Peyer's patch (tissue), 4 donors: ENCODE data around the gene UBE3C. TPM values are rescaled to one million over a fixed set of nuclear protein-coding genes. Genes with fewer than 3 reads are reported as not detected.
A peak's percentile ranks its signal among the peaks of the same experiment; 100 is the strongest.
"Not testable (repeated sequence)": the region's sequence is repeated elsewhere in the genome, so short reads cannot be mapped to it uniquely, and the experiment has no call there.

ENCODE experiments used
- DNase-seq, 3 donors: peaks; one replicate each; pipeline ENCODE4 v3.0.0-alpha.2; 2017 to 2019
- H3K27ac ChIP-seq, 4 donors: fragments of 200-600 bp; sonication (generic); one replicate each; pipeline ENCODE4 v1.5.1; 2016 to 2019
- H3K27me3 ChIP-seq, 2 donors: fragments of 200-600 bp; sonication (generic); one replicate each; pipeline ENCODE4 v1.5.1; 2019
- H3K36me3 ChIP-seq, 3 donors: fragments of 200-600 bp; sonication (generic); one replicate each; pipeline ENCODE4 v1.5.1; 2016 to 2019
- H3K4me1 ChIP-seq, 4 donors: fragments of 200-600 bp; sonication (generic); one replicate each; pipeline ENCODE4 v1.5.1; 2016 to 2019
- H3K4me3 ChIP-seq, 4 donors: fragments of 200-600 bp; sonication (generic); 1 replicate in 3 of 4; 2 replicates in 1 of 4; pipeline ENCODE4 v1.5.1; 2016 to 2019; ENCODE audit warnings: mild to moderate bottlenecking in 1 of 4
- H3K9me3 ChIP-seq, 4 donors: fragments of 200-600 bp; sonication (generic); one replicate each; pipeline ENCODE4 v1.5.1; 2016 to 2019; ENCODE audit warnings: mild to moderate bottlenecking in 1 of 4
- CTCF ChIP-seq, 6 experiments: fragments of 450-650 bp in 4 of 6; fragments of 200-600 bp in 2 of 6; sonication (generic) in 1 of 6; IDR thresholded peaks; one replicate each; pipeline ENCODE4 v1.5.1; 2017 to 2019; ENCODE audit warnings: antibody characterized with exemption in 6 of 6, mild to moderate bottlenecking in 3 of 6, moderate library complexity in 1 of 6
- POLR2A ChIP-seq, 2 donors: fragments of 450-650 bp; IDR thresholded peaks; one replicate each; pipeline ENCODE4 v1.5.1; 2017; ENCODE audit warnings: antibody characterized with exemption in 2 of 2, mild to moderate bottlenecking in 2 of 2, moderate library complexity in 2 of 2
- total RNA-seq, 4 donors: library from RNA; depleted of rRNA; stranded (reverse); fragments of >200 nt; gene quantifications; one replicate each; pipeline ENCODE4 v1.1.0, GENCODE V29; 2016

The UBE3C gene
- total RNA-seq, 4 donors from 2014 or later: 76.4 to 106 (median 101) TPM

GRCh38 chr7:157273208-157274093 is 134.7 kb downstream of the UBE3C start:
- H3K27ac ChIP-seq: no peak overlapping the region
- H3K4me1 ChIP-seq: peaks cover 0 to 15% (median 2%) of the 10 kb centered on the region in 4 donors
- H3K36me3 ChIP-seq: peaks cover 0 to 25% (median 0%) of the 10 kb centered on the region in 3 donors
- peak; percentile 56 to 82 (median 78) for DNase-seq
- no peak overlapping the region for H3K4me3 ChIP-seq
- H3K27me3 ChIP-seq: no peaks in the 10 kb centered on the region
- H3K9me3 ChIP-seq: no peaks in the 10 kb centered on the region
- no peak for TF ChIP-seq POLR2A (IDR thresholded peaks at IDR 0.05)
- TF ChIP-seq CTCF (IDR thresholded peaks at IDR 0.05): peak; percentile 81 to 95 (median 89)

GRCh38 chr7:157274094-157274634 is 135.4 kb downstream of the UBE3C start:
- not testable (repeated sequence) for H3K4me3 ChIP-seq, DNase-seq, H3K9me3 ChIP-seq, H3K27me3 ChIP-seq, H3K27ac ChIP-seq
- Histone ChIP-seq H3K4me1 (peaks cover 0 to 21% (median 4%) of the 10 kb centered on the region in 4 donors), H3K36me3 (peaks cover 0 to 20% (median 0%) of the 10 kb centered on the region in 3 donors)

GRCh38 chr7:157274991-157275427 is 136.3 kb downstream of the UBE3C start:
- peak in 1 of 3 donors; percentile 42 for DNase-seq
- H3K36me3 ChIP-seq: peaks cover 0 to 12% (median 0%) of the 10 kb centered on the region in 3 donors
- H3K4me1 ChIP-seq: peaks cover 0 to 27% (median 8%) of the 10 kb centered on the region in 4 donors
- no peak for TF ChIP-seq CTCF (IDR thresholded peaks at IDR 0.05)
- no peak for TF ChIP-seq POLR2A (IDR thresholded peaks at IDR 0.05)
- H3K27ac ChIP-seq: no peak overlapping the region
- H3K9me3 ChIP-seq: no peaks in the 10 kb centered on the region
- H3K27me3 ChIP-seq: no peaks in the 10 kb centered on the region
- no peak overlapping the region for H3K4me3 ChIP-seq

GRCh38 chr7:157276091-157276561 is 137.4 kb downstream of the UBE3C start:
- TF ChIP-seq CTCF (IDR thresholded peaks at IDR 0.05) (no peak), POLR2A (IDR thresholded peaks at IDR 0.05) (no peak)
- Histone ChIP-seq H3K4me3 (no peak overlapping the region), H3K27me3 (no peaks in the 10 kb centered on the region), H3K36me3 (peaks cover 0 to under 1% (median 0%) of the 10 kb centered on the region in 3 donors), H3K9me3 (no peaks in the 10 kb centered on the region), H3K27ac (no peak overlapping the region), H3K4me1 (peaks cover 0 to 37% (median 8%) of the 10 kb centered on the region in 4 donors)
- DNase-seq: peak in 1 of 3 donors; percentile 42

GRCh38 chr7:157276731-157277562 is 138.2 kb downstream of the UBE3C start:
- Histone ChIP-seq H3K27me3 (no peaks in the 10 kb centered on the region), H3K9me3 (no peaks in the 10 kb centered on the region), H3K36me3 (no peaks in the 10 kb centered on the region), H3K27ac (no peak overlapping the region), H3K4me3 (no peak overlapping the region), H3K4me1 (peaks cover 0 to 37% (median 8%) of the 10 kb centered on the region in 4 donors)
- no peak for DNase-seq
- TF ChIP-seq CTCF (IDR thresholded peaks at IDR 0.05) (no peak), POLR2A (IDR thresholded peaks at IDR 0.05) (no peak)

- H3K4me1 ChIP-seq: peaks cover 0 to 37% (median 8%) of the 10 kb centered on the region in 4 donors
- DNase-seq, H3K9me3 ChIP-seq, H3K27me3 ChIP-seq, H3K27ac ChIP-seq, H3K4me3 ChIP-seq, H3K36me3 ChIP-seq: not testable (repeated sequence)
These were observed 138.8 kb downstream of the UBE3C start for GRCh38 chr7:157277568-157277967.
